Mesendoderm (in vitro differentiated cells): ENCODE measurements around the gene TAF1C.

Source experiments
- DNase-seq: peaks from one replicate; pipeline ENCODE4 v3.0.0; 2013
- H2AK5ac ChIP-seq: 2 replicates; pipeline ENCODE4 v1.6.1; 2013; ENCODE audit warnings: low read length, inconsistent platforms
- H2BK120ac ChIP-seq: 2 replicates; pipeline ENCODE4 v1.6.1; 2013; ENCODE audit warnings: low read depth, mild to moderate bottlenecking, low read length, moderate library complexity, mixed read lengths
- H2BK15ac ChIP-seq: replicated peaks from 2 replicates; pipeline ENCODE4 v1.6.1; 2013; ENCODE audit warnings: low read depth, mild to moderate bottlenecking, moderate library complexity
- H2BK5ac ChIP-seq: 2 replicates; pipeline ENCODE4 v1.6.1; 2013; ENCODE audit warnings: low read length, inconsistent platforms
- H3K18ac ChIP-seq: 2 replicates; pipeline ENCODE4 v1.6.1; 2013; ENCODE audit warnings: mild to moderate bottlenecking, low read length, mixed read lengths
- H3K23ac ChIP-seq: one replicate; pipeline ENCODE4 v1.6.1; 2013; ENCODE audit warnings: low read length
- H3K27ac ChIP-seq: 2 replicates; pipeline ENCODE4 v1.5.1; 2013; ENCODE audit warnings: low read depth, mild to moderate bottlenecking, inconsistent platforms, low read length, moderate library complexity
- H3K27me3 ChIP-seq: 2 replicates; pipeline ENCODE4 v1.6.1; 2013; ENCODE audit warnings: low read length, control low read depth, mild to moderate bottlenecking, inconsistent platforms; ENCODE audit not compliant: insufficient read depth, poor library complexity
- H3K36me3 ChIP-seq: 2 replicates; pipeline ENCODE4 v1.6.1; 2013; ENCODE audit warnings: low read length, inconsistent platforms; ENCODE audit not compliant: control insufficient read depth, insufficient read depth
- H3K4ac ChIP-seq: one replicate; pipeline ENCODE4 v1.6.1; 2013; ENCODE audit warnings: low read depth, mild to moderate bottlenecking, low read length, moderate library complexity
- H3K4me1 ChIP-seq: 2 replicates; pipeline ENCODE4 v1.6.1; 2013; ENCODE audit warnings: low read depth, low read length, inconsistent platforms; ENCODE audit not compliant: control insufficient read depth
- H3K4me2 ChIP-seq: 2 replicates; pipeline ENCODE4 v1.6.1; 2013; ENCODE audit warnings: low read length
- H3K4me3 ChIP-seq: 2 replicates; pipeline ENCODE4 v1.5.1; 2013; ENCODE audit warnings: mild to moderate bottlenecking, low read length
- H3K56ac ChIP-seq: one replicate; pipeline ENCODE4 v1.6.1; 2013; ENCODE audit warnings: low read length
- H3K79me1 ChIP-seq: 2 replicates; pipeline ENCODE4 v1.6.1; 2013; ENCODE audit warnings: low read length, inconsistent platforms
- H3K79me2 ChIP-seq: 2 replicates; pipeline ENCODE4 v1.6.1; 2013; ENCODE audit warnings: mild to moderate bottlenecking, low read length; ENCODE audit not compliant: control insufficient read depth, insufficient read depth
- H3K9ac ChIP-seq: 2 replicates; pipeline ENCODE4 v1.6.1; 2013; ENCODE audit warnings: low read length, inconsistent platforms
- H4K5ac ChIP-seq: one replicate; pipeline ENCODE4 v1.6.1; 2013; ENCODE audit warnings: low read length
- H4K8ac ChIP-seq: one replicate; pipeline ENCODE4 v1.6.1; 2013; ENCODE audit warnings: low read depth, mild to moderate bottlenecking, control low read depth, low read length, moderate library complexity
- WGBS: extraction: QIAGEN DNeasy Blood & Tissue Kit; methylation state at CpG from one replicate; pipeline ENCODE4 v1.1.7; 2013; ENCODE audit warnings: low lambda C conversion rate, missing lambda C conversion rate; ENCODE audit not compliant: insufficient coverage; ENCODE audit errors: extremely low coverage; 5-methylcytosine and 5-hydroxymethylcytosine counted together

TAF1C gene

GRCh38 chr16:84229471-84229870, 42.6 kb upstream of the TAF1C start:
- Histone ChIP-seq H3K4me2 (no peak overlapping the region), H3K4me3 (no peak overlapping the region), H4K8ac (no peak overlapping the region), H2BK5ac (no peak overlapping the region), H3K56ac (no peak overlapping the region), H3K79me2 (no peaks in the 10 kb centered on the region), H3K18ac (peak overlapping the region; percentile 6), H3K4ac (no peak overlapping the region), H3K9ac (no peak overlapping the region), H2AK5ac (no peak overlapping the region), H3K23ac (no peak overlapping the region), H2BK15ac (no peak overlapping the region), H4K5ac (no peak overlapping the region), H2BK120ac (no peak overlapping the region), H3K79me1 (no peaks in the 10 kb centered on the region), H3K27me3 (no peaks in the 10 kb centered on the region), H3K36me3 (no peaks in the 10 kb centered on the region), H3K27ac (no peak overlapping the region), H3K4me1 (no peaks in the 10 kb centered on the region)
- WGBS, result no CpG with 5 or more reads among the region's 11 CpGs
- no peak for DNase-seq

- Histone ChIP-seq H3K18ac (peak overlapping the region; percentile 71), H3K4me1 (no peaks in the 10 kb centered on the region), H3K27ac (peak overlapping the region; percentile 65), H2BK120ac (peak overlapping the region; percentile 14), H3K4ac (no peak overlapping the region), H3K79me1 (no peaks in the 10 kb centered on the region), H3K23ac (no peak overlapping the region), H2AK5ac (no peak overlapping the region), H3K79me2 (no peaks in the 10 kb centered on the region), H3K4me2 (no peak overlapping the region), H3K9ac (no peak overlapping the region), H3K4me3 (no peak overlapping the region), H3K27me3 (no peaks in the 10 kb centered on the region), H2BK5ac (no peak overlapping the region), H3K56ac (peak overlapping the region; percentile 71), H4K5ac (no peak overlapping the region), H3K36me3 (no peaks in the 10 kb centered on the region), H4K8ac (no peak overlapping the region), H2BK15ac (no peak overlapping the region)
- no CpG with 5 or more reads among the region's 18 CpGs for WGBS
- peak; percentile 91 for DNase-seq
Measured at GRCh38 chr16:84228256-84228838, 41.5 kb upstream of the TAF1C start.

- no CpG with 5 or more reads among the region's 6 CpGs for WGBS
- H3K79me2 ChIP-seq, result no peaks in the 10 kb centered on the region
- no peak overlapping the region for H3K4me3 ChIP-seq
- no peak overlapping the region for H3K23ac ChIP-seq
- no peaks in the 10 kb centered on the region for H3K79me1 ChIP-seq
- no peak overlapping the region for H2BK120ac ChIP-seq
- H3K27me3 ChIP-seq, result no peaks in the 10 kb centered on the region
- H2BK5ac ChIP-seq, result no peak overlapping the region
- DNase-seq, result no peak
- no peak overlapping the region for H2AK5ac ChIP-seq
- no peak overlapping the region for H3K9ac ChIP-seq
- H2BK15ac ChIP-seq, result no peak overlapping the region
- H3K36me3 ChIP-seq, result no peaks in the 10 kb centered on the region
- H3K4me2 ChIP-seq, result no peak overlapping the region
- H3K4me1 ChIP-seq, result no peaks in the 10 kb centered on the region
- H3K18ac ChIP-seq, result no peak overlapping the region
- H3K4ac ChIP-seq, result no peak overlapping the region
- H3K56ac ChIP-seq, result no peak overlapping the region
- H4K8ac ChIP-seq, result no peak overlapping the region
- H4K5ac ChIP-seq, result no peak overlapping the region
- no peak overlapping the region for H3K27ac ChIP-seq
Measured at GRCh38 chr16:84227548-84227947, 40.7 kb upstream of the TAF1C start.

- H2AK5ac ChIP-seq, result no peak overlapping the region
- H2BK15ac ChIP-seq, result no peak overlapping the region
- no peak overlapping the region for H4K8ac ChIP-seq
- no peaks in the 10 kb centered on the region for H3K27me3 ChIP-seq
- H3K4ac ChIP-seq, result no peak overlapping the region
- no peak overlapping the region for H3K4me2 ChIP-seq
- H3K23ac ChIP-seq, result no peak overlapping the region
- H3K4me3 ChIP-seq, result no peak overlapping the region
- no peaks in the 10 kb centered on the region for H3K4me1 ChIP-seq
- DNase-seq, result no peak
- no peaks in the 10 kb centered on the region for H3K36me3 ChIP-seq
- no peak overlapping the region for H3K56ac ChIP-seq
- H3K79me1 ChIP-seq, result no peaks in the 10 kb centered on the region
- H4K5ac ChIP-seq, result no peak overlapping the region
- WGBS, result no CpG with 5 or more reads among the region's 8 CpGs
- no peaks in the 10 kb centered on the region for H3K79me2 ChIP-seq
- no peak overlapping the region for H3K27ac ChIP-seq
- no peak overlapping the region for H2BK5ac ChIP-seq
- H3K18ac ChIP-seq, result no peak overlapping the region
- H3K9ac ChIP-seq, result no peak overlapping the region
- H2BK120ac ChIP-seq, result no peak overlapping the region
Measured at GRCh38 chr16:84226026-84226425, 39.2 kb upstream of the TAF1C start.

- Histone ChIP-seq H4K8ac (no peak overlapping the region), H3K4me1 (no peaks in the 10 kb centered on the region), H2BK5ac (no peak overlapping the region), H4K5ac (no peak overlapping the region), H3K23ac (no peak overlapping the region), H2AK5ac (no peak overlapping the region), H3K9ac (no peak overlapping the region), H3K79me1 (no peaks in the 10 kb centered on the region), H3K36me3 (no peaks in the 10 kb centered on the region), H3K27me3 (no peaks in the 10 kb centered on the region), H3K4me3 (no peak overlapping the region), H2BK120ac (no peak overlapping the region), H2BK15ac (no peak overlapping the region), H3K79me2 (no peaks in the 10 kb centered on the region), H3K27ac (no peak overlapping the region), H3K4ac (no peak overlapping the region), H3K56ac (no peak overlapping the region), H3K18ac (no peak overlapping the region), H3K4me2 (no peak overlapping the region)
- no CpG with 5 or more reads among the region's 7 CpGs for WGBS
- DNase-seq, result no peak
Measured at GRCh38 chr16:84225571-84225970, 38.7 kb upstream of the TAF1C start.

- H3K4me2 ChIP-seq, result no peak overlapping the region
- no peak for DNase-seq
- no CpG with 5 or more reads among the region's 3 CpGs for WGBS
Measured at GRCh38 chr16:84225126-84225525, 38.3 kb upstream of the TAF1C start.

More at GRCh38 chr16:84225126-84225525, 38.3 kb upstream of the TAF1C start:
- H2BK120ac ChIP-seq, result no peak overlapping the region
- no peak overlapping the region for H2BK5ac ChIP-seq
- H3K9ac ChIP-seq, result no peak overlapping the region
- H3K4me3 ChIP-seq, result no peak overlapping the region
- H4K5ac ChIP-seq, result no peak overlapping the region
- H3K23ac ChIP-seq, result no peak overlapping the region
- no peaks in the 10 kb centered on the region for H3K36me3 ChIP-seq
- no peaks in the 10 kb centered on the region for H3K79me2 ChIP-seq
- no peak overlapping the region for H2BK15ac ChIP-seq
- H3K27me3 ChIP-seq, result no peaks in the 10 kb centered on the region
- no peaks in the 10 kb centered on the region for H3K79me1 ChIP-seq
- no peak overlapping the region for H3K4ac ChIP-seq
- H3K56ac ChIP-seq, result no peak overlapping the region
- H4K8ac ChIP-seq, result no peak overlapping the region
- no peak overlapping the region for H2AK5ac ChIP-seq
- no peak overlapping the region for H3K18ac ChIP-seq
- no peak overlapping the region for H3K27ac ChIP-seq
- H3K4me1 ChIP-seq, result no peaks in the 10 kb centered on the region
